ENCODE results near the gene C5orf46.
A peak's percentile ranks its signal among the peaks of the same experiment; 100 is the strongest.

C5orf46 gene

GRCh38 chr5:147912011-147912410, 5.7 kb upstream of the C5orf46 start:
- H3K4me3 ChIP-seq (ENCODE audit: low read length): no peak overlapping the region
- no peak for DNase-seq (ENCODE audit: low read depth)
- no peak for TF ChIP-seq CTCF (conservative IDR thresholded peaks at IDR 0.05; ENCODE audit: low read depth, low read length)

- no peak overlapping the region for H3K4me3 ChIP-seq (ENCODE audit: low read length)
- TF ChIP-seq CTCF (conservative IDR thresholded peaks at IDR 0.05; ENCODE audit: low read depth, low read length): no peak
- no peak for DNase-seq (ENCODE audit: low read depth)
These were observed 5.1 kb upstream of the C5orf46 start for GRCh38 chr5:147911427-147911826.

GRCh38 chr5:147904110-147904509, 2.2 kb downstream of the C5orf46 start:
- TF ChIP-seq CTCF (conservative IDR thresholded peaks at IDR 0.05; ENCODE audit: low read depth, low read length): no peak
- H3K4me3 ChIP-seq (ENCODE audit: low read length): no peak overlapping the region
- no peak for DNase-seq (ENCODE audit: low read depth)

- no peak for TF ChIP-seq CTCF (conservative IDR thresholded peaks at IDR 0.05; ENCODE audit: low read depth, low read length)
- H3K4me3 ChIP-seq (ENCODE audit: low read length): no peak overlapping the region
- peak; percentile 48 for DNase-seq (ENCODE audit: low read depth)
These were observed 3.7 kb downstream of the C5orf46 start for GRCh38 chr5:147902609-147903115.

- no peak for TF ChIP-seq CTCF (conservative IDR thresholded peaks at IDR 0.05; ENCODE audit: low read depth, low read length)
- H3K4me3 ChIP-seq (ENCODE audit: low read length): no peak overlapping the region
- peak; percentile 76 for DNase-seq (ENCODE audit: low read depth)
These were observed 4.7 kb downstream of the C5orf46 start for GRCh38 chr5:147901599-147902039.

- no peak overlapping the region for H3K4me3 ChIP-seq (ENCODE audit: low read length)
- TF ChIP-seq CTCF (conservative IDR thresholded peaks at IDR 0.05; ENCODE audit: low read depth, low read length): no peak
- DNase-seq (ENCODE audit: low read depth): no peak
These were observed 7.4 kb downstream of the C5orf46 start for GRCh38 chr5:147898875-147899401.

- no peak overlapping the region for H3K4me3 ChIP-seq (ENCODE audit: low read length)
- TF ChIP-seq CTCF (conservative IDR thresholded peaks at IDR 0.05; ENCODE audit: low read depth, low read length): no peak
- DNase-seq (ENCODE audit: low read depth): no peak
These were observed 10.5 kb downstream of the C5orf46 start for GRCh38 chr5:147895864-147896263.

All from retinal pigment epithelial cell (primary cell).